GM23248 (cell line): ENCODE measurements around the gene ZFAND2B. TPM values are rescaled to one million over a fixed set of nuclear protein-coding genes. Genes with fewer than 3 reads are reported as not detected.
A peak's percentile ranks its signal among the peaks of the same experiment; 100 is the strongest.

Experiments used
- DNase-seq: peaks from one replicate; pipeline ENCODE4 v3.0.0-alpha.2; 2015
- H2AFZ ChIP-seq: fragments of 200-600 bp; sonication (generic); 2 replicates; pipeline ENCODE4 v1.6.1; 2016; ENCODE audit warnings: antibody characterized with exemption
- H3F3A ChIP-seq: fragments of 200-600 bp; sonication (generic); 2 replicates; pipeline ENCODE4 v1.6.1; 2016; ENCODE audit warnings: mild to moderate bottlenecking, antibody characterized with exemption, mixed run types; ENCODE audit not compliant: insufficient read depth
- H3K27ac ChIP-seq: fragments of 200-600 bp; sonication (generic); 2 replicates; pipeline ENCODE4 v1.5.1; 2016; ENCODE audit warnings: mild to moderate bottlenecking
- H3K27me3 ChIP-seq: fragments of 200-600 bp; sonication (generic); replicated peaks from 2 replicates; pipeline ENCODE4 v1.6.1; 2016; ENCODE audit warnings: mild to moderate bottlenecking; ENCODE audit not compliant: insufficient read depth
- H3K36me3 ChIP-seq: fragments of 200-600 bp; sonication (generic); 2 replicates; pipeline ENCODE4 v1.6.1; 2016; ENCODE audit warnings: low read depth, mild to moderate bottlenecking
- H3K4me1 ChIP-seq: fragments of 200-600 bp; sonication (generic); 2 replicates; pipeline ENCODE4 v1.6.1; 2016; ENCODE audit warnings: mild to moderate bottlenecking; ENCODE audit not compliant: insufficient read depth
- H3K4me2 ChIP-seq: fragments of 200-600 bp; sonication (generic); one replicate; pipeline ENCODE4 v1.6.1; 2016; ENCODE audit warnings: mild to moderate bottlenecking; ENCODE audit not compliant: unreplicated experiment
- H3K4me3 ChIP-seq: fragments of 200-600 bp; sonication (generic); 2 replicates; pipeline ENCODE4 v1.5.1; 2016; ENCODE audit warnings: mild to moderate bottlenecking
- H3K79me2 ChIP-seq: fragments of 200-600 bp; sonication (generic); 2 replicates; pipeline ENCODE4 v1.6.1; 2016; ENCODE audit warnings: mild to moderate bottlenecking; ENCODE audit not compliant: insufficient read depth
- H3K9ac ChIP-seq: fragments of 200-600 bp; sonication (generic); 2 replicates; pipeline ENCODE4 v1.6.1; 2016; ENCODE audit warnings: mild to moderate bottlenecking
- H3K9me2 ChIP-seq: fragments of 200-600 bp; sonication (generic); 2 replicates; pipeline ENCODE4 v1.6.1; 2016; ENCODE audit warnings: mixed run types, mild to moderate bottlenecking, moderate library complexity; ENCODE audit not compliant: insufficient read depth
- H3K9me3 ChIP-seq: fragments of 200-600 bp; sonication (generic); one replicate; pipeline ENCODE4 v1.6.1; 2017; ENCODE audit warnings: low read depth
- H4K20me1 ChIP-seq: fragments of 200-600 bp; sonication (generic); 2 replicates; pipeline ENCODE4 v1.6.0; 2016; ENCODE audit not compliant: insufficient read depth
- EZH2 ChIP-seq: fragments of 200-600 bp; sonication (generic); IDR thresholded peaks from 2 replicates; pipeline ENCODE4 v1.6.1; 2018; ENCODE audit warnings: antibody characterized with exemption, mild to moderate bottlenecking; ENCODE audit not compliant: insufficient read depth, poor library complexity, severe bottlenecking
- EZH2phosphoT487 ChIP-seq: fragments of 200-600 bp; sonication (generic); IDR thresholded peaks from 2 replicates; pipeline ENCODE4 v1.6.1; 2018; ENCODE audit warnings: antibody characterized with exemption, moderate library complexity, mild to moderate bottlenecking, low read depth; ENCODE audit not compliant: insufficient read depth
- WGBS, 2 experiments: methylation state at CpG; one replicate each; pipeline ENCODE4 v1.1.6; 2015 to 2017; ENCODE audit warnings: low lambda C conversion rate in 2 of 2, low coverage in 1 of 2; ENCODE audit errors: missing lambda C conversion rate in 2 of 2; 5-methylcytosine and 5-hydroxymethylcytosine counted together
- in situ Hi-C: fragments of 300-500 bp; cut with MboI; formaldehyde crosslinking; loops from 2 replicates; pipeline ENCODE4 v1.15.0; 2020
- polyA plus RNA-seq: library from polyadenylated mRNA; unstranded; fragments of >200 nt; fragmentation: Nextera tagmentation; extraction: Ambion mirVana; gene quantifications from 2 replicates; pipeline ENCODE4 v1.2.1, GENCODE V29; 2016
- total RNA-seq: library from RNA; depleted of rRNA; stranded (reverse); fragments of >200 nt; shearing (Covaris generic); gene quantifications from 2 replicates; pipeline ENCODE4 v1.2.3, GENCODE V29; 2014

The ZFAND2B gene
- total and polyA plus RNA-seq, 2 experiments from 2014 or later: 38.9 to 39.3 TPM

GRCh38 chr2:219230059-219230540 is 23.5 kb downstream of the ZFAND2B start:
- in situ Hi-C loops: no loop called here
- Histone ChIP-seq H3K4me1 (peaks cover 22% of the 10 kb centered on the region), H3F3A (peaks cover 11% of the 10 kb centered on the region; the same call in 1 of the 2 replicates), H3K9me3 (no peaks in the 10 kb centered on the region), H3K36me3 (peaks cover 29% of the 10 kb centered on the region), H3K9me2 (no peaks in the 10 kb centered on the region), H3K79me2 (peaks cover 77% of the 10 kb centered on the region), H3K27ac (peak overlapping the region; percentile 88), H3K9ac (peak overlapping the region; percentile 94), H4K20me1 (no peaks in the 10 kb centered on the region), H2AFZ (peak overlapping the region; percentile 75), H3K27me3 (no peaks in the 10 kb centered on the region), H3K4me2 (peak overlapping the region; percentile 97), H3K4me3 (peak overlapping the region; percentile 93)
- no peak for TF ChIP-seq EZH2
- no peak for TF ChIP-seq EZH2phosphoT487
- WGBS, 2 experiments: 1 to 2% methylated on average over 24 of the region's 24 CpGs
- DNase-seq: peak; percentile 79

GRCh38 chr2:219234331-219234730 is 27.7 kb downstream of the ZFAND2B start:
- H3K9me2 ChIP-seq: no peaks in the 10 kb centered on the region
- no peak overlapping the region for H3K27ac ChIP-seq
- no peak overlapping the region for H3K4me3 ChIP-seq
- peaks cover 36% of the 10 kb centered on the region for H3K79me2 ChIP-seq
- no peak overlapping the region for H3K4me2 ChIP-seq
- no peaks in the 10 kb centered on the region for H3K27me3 ChIP-seq
- no peaks in the 10 kb centered on the region for H3K9me3 ChIP-seq
- H3K9ac ChIP-seq: no peak overlapping the region
- WGBS, 2 experiments: 99 to 100% methylated on average over 3 of the region's 3 CpGs
- peaks cover 10% of the 10 kb centered on the region; the same call in 1 of the 2 replicates for H3K4me1 ChIP-seq
- no peaks in the 10 kb centered on the region for H4K20me1 ChIP-seq
- peaks cover 52% of the 10 kb centered on the region for H3K36me3 ChIP-seq
- H3F3A ChIP-seq: peaks cover 11% of the 10 kb centered on the region; the same call in 1 of the 2 replicates
- H2AFZ ChIP-seq: no peak overlapping the region
- in situ Hi-C loops: no loop called here
- no peak for TF ChIP-seq EZH2
- TF ChIP-seq EZH2phosphoT487: no peak
- DNase-seq: no peak

GRCh38 chr2:219243291-219243761 is 36.7 kb downstream of the ZFAND2B start:
- Histone ChIP-seq H3K9me2 (no peaks in the 10 kb centered on the region), H3K79me2 (peaks cover 34% of the 10 kb centered on the region), H3K27me3 (no peaks in the 10 kb centered on the region), H2AFZ (no peak overlapping the region), H3K9ac (no peak overlapping the region), H3K4me2 (no peak overlapping the region), H3K4me3 (no peak overlapping the region), H3K27ac (no peak overlapping the region), H3K4me1 (peaks cover 17% of the 10 kb centered on the region), H3K9me3 (no peaks in the 10 kb centered on the region), H4K20me1 (no peaks in the 10 kb centered on the region), H3F3A (peaks cover 13% of the 10 kb centered on the region), H3K36me3 (no peaks in the 10 kb centered on the region)
- in situ Hi-C loops: no loop called here
- no peak for DNase-seq
- TF ChIP-seq EZH2phosphoT487: no peak
- TF ChIP-seq EZH2: no peak
- WGBS, 2 experiments: 56 to 63% methylated on average over 28 of the region's 28 CpGs

DNA sequence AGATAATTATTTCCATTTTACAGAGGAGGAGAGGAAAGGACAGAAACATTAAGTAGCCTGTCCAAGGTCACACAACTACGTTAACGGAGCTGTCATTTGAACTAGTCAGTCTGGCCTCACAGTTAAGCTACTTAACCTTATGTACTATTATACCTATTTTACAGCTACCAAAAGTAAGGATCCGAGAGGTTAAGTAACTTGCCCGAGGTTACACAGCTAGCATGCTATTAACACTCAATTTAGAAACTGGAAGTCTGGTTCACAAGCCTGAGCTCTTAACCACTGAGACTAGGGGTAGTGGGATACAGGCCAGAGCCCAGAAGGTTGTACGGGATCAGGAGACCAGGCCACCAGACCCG is 38.2 kb downstream of the ZFAND2B start:
- TF ChIP-seq EZH2 (no peak), EZH2phosphoT487 (no peak)
- 35 to 37% methylated on average over 6 of the region's 6 CpGs for WGBS, 2 experiments

More for the DNA sequence above, 38.2 kb downstream of the ZFAND2B start:
- Histone ChIP-seq H3K4me3 (peak overlapping the region; percentile 91), H3K9ac (peak overlapping the region; percentile 98), H3K27me3 (no peaks in the 10 kb centered on the region), H3K9me3 (no peaks in the 10 kb centered on the region), H3K36me3 (no peaks in the 10 kb centered on the region), H3F3A (peaks cover 26% of the 10 kb centered on the region), H3K27ac (peak overlapping the region; percentile 86), H3K4me2 (peak overlapping the region; percentile 94), H2AFZ (peak overlapping the region; percentile 89), H3K9me2 (no peaks in the 10 kb centered on the region), H4K20me1 (no peaks in the 10 kb centered on the region), H3K4me1 (peaks cover 28% of the 10 kb centered on the region), H3K79me2 (peaks cover 34% of the 10 kb centered on the region)
- no peak for DNase-seq
- in situ Hi-C loops: no loop called here
